HCT116 (cell line): Measurements from ENCODE around the gene NPLOC4. TPM values are rescaled to one million over a fixed set of nuclear protein-coding genes. Genes with fewer than 3 reads are reported as not detected.
A peak's percentile ranks its signal among the peaks of the same experiment; 100 is the strongest.

Experiments used
- ATAC-seq: fragments of 200-7000 bp; cut with Tn5 transposase; 2 replicates; pipeline ENCODE4 v1.9.1; 2020; ENCODE audit warnings: mild to moderate bottlenecking, moderate library complexity
- BruUV-seq: library from RNA; stranded (reverse); fragments of 400-500 nt; replicated peaks from 2 replicates; lab custom pipeline; 2021; lab: Mats Ljungman, UMichigan
- CTCF ChIA-PET: fragments of 300-600 bp; sonication (Branson Sonifier 250); formaldehyde crosslinking; loops from one replicate; lab custom pipeline; 2021; ENCODE audit warnings: antibody characterized with exemption; lab: Charles Lee
- POLR2A ChIA-PET: fragments of 300-600, 350-600 bp; sonication (Branson Sonifier 250); formaldehyde crosslinking; loops from one replicate; lab custom pipeline; 2021; ENCODE audit warnings: antibody characterized with exemption; lab: Charles Lee
- RAD21 ChIA-PET, 2 experiments: fragments of 300-600 bp; sonication (Branson Sonifier 250); formaldehyde crosslinking; loops; one replicate each; lab custom pipeline; 2023; ENCODE audit warnings: low total read pairs in 2 of 2; ENCODE audit not compliant: uncharacterized antibody in 2 of 2, unreplicated experiment in 2 of 2, low non-redundant PET in 1 of 2; lab: Charles Lee
- DNase-seq: peaks from one replicate; pipeline ENCODE4 v3.0.0-alpha.2; 2010; ENCODE audit warnings: low read depth, low spot score
- H2AFZ ChIP-seq: fragments of 200-600 bp; shearing (Covaris generic), sonication (generic); 2 replicates; pipeline ENCODE4 v1.6.1; 2017; ENCODE audit warnings: low read depth, mixed run types, mixed read lengths, antibody characterized with exemption, low read length; ENCODE audit not compliant: poor library complexity, severe bottlenecking
- H3K27ac ChIP-seq: 2 replicates; pipeline ENCODE4 v1.5.1; 2012; ENCODE audit warnings: low read depth, low read length
- H3K27me3 ChIP-seq: fragments of 200-600 bp; sonication (generic); 2 replicates; pipeline ENCODE4 v1.6.1; 2016; ENCODE audit warnings: mixed run types, low read length, mixed read lengths; ENCODE audit not compliant: insufficient read depth
- H3K36me3 ChIP-seq, 2 experiments: fragments of 200-500 bp in 1 of 2; fragments of 200-600 bp in 1 of 2; sonication (Bioruptor generic) in 1 of 2; sonication (generic) in 1 of 2; 2 replicates each; pipeline versions ENCODE4 v1.5.1 to v1.6.1; 2014 to 2016; ENCODE audit warnings: low read length in 2 of 2, inconsistent platforms in 1 of 2, mixed read lengths in 1 of 2, mixed run types in 1 of 2; ENCODE audit not compliant: insufficient read depth in 2 of 2, control insufficient read depth in 1 of 2
- H3K4me1 ChIP-seq, 2 experiments: fragments of 200-600 bp in 1 of 2; sonication (generic) in 1 of 2; 2 replicates each; pipeline versions ENCODE4 v1.5.1 to v1.6.1; 2012 to 2017; ENCODE audit warnings: low read length in 2 of 2, inconsistent platforms in 1 of 2, mild to moderate bottlenecking in 1 of 2, mixed read lengths in 1 of 2, mixed run types in 1 of 2, moderate library complexity in 1 of 2; ENCODE audit not compliant: insufficient read depth in 2 of 2, control insufficient read depth in 1 of 2
- H3K4me2 ChIP-seq: fragments of 200-600 bp; sonication (generic); 2 replicates; pipeline ENCODE4 v1.6.1; 2017; ENCODE audit warnings: mixed run types, low read length, mixed read lengths
- H3K4me3 ChIP-seq, 2 experiments: fragments of 200-600 bp in 1 of 2; sonication (generic) in 1 of 2; replicated peaks in 1 of 2; 2 replicates each; pipeline ENCODE4 v1.5.1; 2011 to 2016; ENCODE audit warnings: low read length in 2 of 2, control low read depth in 1 of 2, low read depth in 1 of 2, mild to moderate bottlenecking in 1 of 2, mixed read lengths in 1 of 2, mixed run types in 1 of 2
- H3K79me2 ChIP-seq: fragments of 200-600 bp; sonication (generic); 2 replicates; pipeline ENCODE4 v1.6.1; 2017; ENCODE audit warnings: mild to moderate bottlenecking, mixed run types, low read length, moderate library complexity, mixed read lengths; ENCODE audit not compliant: insufficient read depth
- H3K9ac ChIP-seq: fragments of 200-600 bp; sonication (generic); 2 replicates; pipeline ENCODE4 v1.6.1; 2016; ENCODE audit warnings: low read length, mixed read lengths
- H3K9me2 ChIP-seq: fragments of 200-600 bp; sonication (generic), shearing (Covaris generic); 2 replicates; pipeline ENCODE4 v1.6.1; 2017; ENCODE audit warnings: mixed run types, mild to moderate bottlenecking, moderate library complexity; ENCODE audit not compliant: insufficient read depth
- H3K9me3 ChIP-seq, 2 experiments: fragments of 200-500 bp in 1 of 2; fragments of 200-600 bp in 1 of 2; sonication (Bioruptor generic) in 1 of 2; sonication (generic) in 1 of 2; 2 replicates each; pipeline ENCODE4 v1.6.1; 2014 to 2017; ENCODE audit warnings: low read length in 2 of 2, mixed read lengths in 2 of 2, inconsistent platforms in 1 of 2, low read depth in 1 of 2, mild to moderate bottlenecking in 1 of 2, mixed run types in 1 of 2, moderate library complexity in 1 of 2; ENCODE audit not compliant: control insufficient read depth in 1 of 2, insufficient read depth in 1 of 2
- H4K20me1 ChIP-seq: fragments of 200-600 bp; sonication (generic), shearing (Covaris generic); 2 replicates; pipeline ENCODE4 v1.6.1; 2017; ENCODE audit warnings: mixed run types, mild to moderate bottlenecking, moderate library complexity; ENCODE audit not compliant: insufficient read depth
- CEBPB ChIP-seq: IDR thresholded peaks from 2 replicates; pipeline ENCODE4 v1.6.1; 2012; ENCODE audit warnings: low read depth
- EGR1 ChIP-seq: IDR thresholded peaks from 2 replicates; pipeline ENCODE4 v1.6.1; 2012; ENCODE audit warnings: low read depth
- ELF1 ChIP-seq: IDR thresholded peaks from 2 replicates; pipeline ENCODE4 v1.6.1; 2012; ENCODE audit warnings: low read depth, borderline replicate concordance
- EZH2 ChIP-seq: fragments of 200-600 bp; sonication (generic); IDR thresholded peaks from 2 replicates; pipeline ENCODE4 v1.6.1; 2017; ENCODE audit warnings: antibody characterized with exemption, mixed run types
- EZH2phosphoT487 ChIP-seq: fragments of 200-600 bp; IDR thresholded peaks from 2 replicates; pipeline ENCODE4 v1.6.1; 2018; ENCODE audit warnings: antibody characterized with exemption, borderline replicate concordance
- FOSL1 ChIP-seq: IDR thresholded peaks from 2 replicates; pipeline ENCODE4 v1.6.1; 2012; ENCODE audit warnings: low read depth
- JUND ChIP-seq: IDR thresholded peaks from 2 replicates; pipeline ENCODE4 v1.6.1; 2012
- POLR2A ChIP-seq: IDR thresholded peaks from 2 replicates; pipeline ENCODE4 v1.7.0; 2011; ENCODE audit warnings: borderline replicate concordance; ENCODE audit not compliant: insufficient read depth, insufficient read length; ENCODE audit errors: extremely low read depth
- POLR2AphosphoS5 ChIP-seq: IDR thresholded peaks from 2 replicates; pipeline ENCODE4 v1.6.1; 2011; ENCODE audit warnings: mild to moderate bottlenecking, low read depth, low read length, moderate library complexity
- SIN3A ChIP-seq: IDR thresholded peaks from 2 replicates; pipeline ENCODE4 v1.6.1; 2012; ENCODE audit warnings: low read depth
- SP1 ChIP-seq: IDR thresholded peaks from 2 replicates; pipeline ENCODE4 v1.6.1; 2012; ENCODE audit warnings: low read depth
- SRF ChIP-seq: IDR thresholded peaks from 2 replicates; pipeline ENCODE4 v1.6.1; 2012; ENCODE audit warnings: low read depth
- TCF7L2 ChIP-seq: IDR thresholded peaks from 2 replicates; pipeline ENCODE4 v1.7.0; 2011; ENCODE audit warnings: borderline replicate concordance, inconsistent platforms; ENCODE audit not compliant: insufficient read depth, insufficient read length; ENCODE audit errors: extremely low read depth
- YY1 ChIP-seq: IDR thresholded peaks from 2 replicates; pipeline ENCODE4 v1.6.1; 2011; ENCODE audit warnings: low read length, low read depth, moderate library complexity, mild to moderate bottlenecking; ENCODE audit not compliant: insufficient replicate concordance; ENCODE audit errors: extremely low read depth
- intact Hi-C: fragments of 100-400 bp; cut with micrococcal nuclease; formaldehyde crosslinking; loops from 2 replicates; pipeline ENCODE4 v1.10.0; 2022
- total RNA-seq: library from RNA; stranded (reverse); gene quantifications from one replicate; pipeline ENCODE4 v1.2.1, GENCODE V29; 2021; ENCODE audit not compliant: unreplicated experiment
- TF ChIP-seq, protein P1 (sequence below), 3 experiments: fragments of 200-600 bp in 1 of 3; sonication (generic) in 1 of 3; IDR thresholded peaks in 2 of 3; conservative IDR thresholded peaks in 1 of 3; 2 replicates each; pipeline ENCODE4 v1.5.1; 2012 to 2017; ENCODE audit warnings: low read depth in 2 of 3, low read length in 2 of 3, antibody characterized with exemption in 1 of 3, borderline replicate concordance in 1 of 3, control low read depth in 1 of 3, mild to moderate bottlenecking in 1 of 3, mixed read lengths in 1 of 3, mixed run types in 1 of 3, moderate library complexity in 1 of 3; ENCODE audit not compliant: insufficient read depth in 1 of 3
- TF ChIP-seq, protein P2 (sequence below): IDR thresholded peaks from 2 replicates; pipeline ENCODE4 v1.6.1; 2012
- TF ChIP-seq, protein P3 (sequence below): IDR thresholded peaks from 2 replicates; pipeline ENCODE4 v1.6.1; 2012
- TF ChIP-seq, protein P4 (sequence below): IDR thresholded peaks from 2 replicates; pipeline ENCODE4 v1.6.1; 2011; ENCODE audit warnings: mild to moderate bottlenecking, low read length, moderate library complexity; ENCODE audit not compliant: insufficient replicate concordance; ENCODE audit errors: extremely low read depth

NPLOC4 gene
- total RNA-seq, 1 experiment from 2014 or later: 137 TPM

DNA sequence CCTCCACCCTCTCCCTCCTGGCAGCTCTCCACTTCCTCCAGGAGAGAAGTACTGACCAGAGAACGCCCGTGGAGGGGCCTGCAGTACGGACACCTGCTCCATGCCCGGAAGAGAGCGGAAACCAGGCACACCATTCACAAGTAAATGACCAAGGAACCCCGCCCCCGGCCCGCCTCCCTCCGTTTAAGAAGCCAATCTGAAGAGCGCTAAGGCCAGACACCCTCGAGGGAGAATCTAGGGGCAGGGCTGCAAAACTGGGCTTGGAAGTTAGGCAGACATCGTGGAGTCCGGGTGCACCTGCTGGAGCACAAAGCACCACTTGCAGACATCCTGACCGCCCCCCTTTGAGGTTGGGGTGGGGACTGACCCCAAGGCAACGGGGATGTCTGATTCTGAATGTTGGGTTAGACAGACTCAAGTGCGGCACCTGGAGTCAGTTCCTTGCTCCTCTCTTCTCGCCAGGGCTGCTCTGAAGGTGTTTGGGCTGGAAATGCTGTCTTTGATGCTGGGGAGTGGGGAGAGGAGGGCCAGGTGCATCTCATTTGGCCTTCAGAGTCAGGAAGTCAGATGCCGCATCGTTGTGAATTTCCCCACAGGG, 83.8 kb downstream of the NPLOC4 start:
- peak; percentile 80 for ATAC-seq
- BruUV-seq: no TSS peak
- H2AFZ ChIP-seq: no peak overlapping the region
- H3K27ac ChIP-seq: peak overlapping the region; percentile 86
- POLR2A ChIA-PET: interaction anchor here (1.1 to 1.6 kb wide), 7 partner anchors 9 to 255 kb away, joined by 3 to 12 read pairs (median 5); partner anchors contain the start of gene ACTG1
- H3K79me2 ChIP-seq: peaks cover 36% of the 10 kb centered on the region
- H3K9ac ChIP-seq: peak overlapping the region; percentile 80
- peaks cover 17 to 46% of the 10 kb centered on the region in 2 experiments for H3K4me1 ChIP-seq
- H3K4me3 ChIP-seq: peak overlapping the region; percentile 94 to 96
- RAD21 ChIA-PET: no interaction called here
- H3K36me3 ChIP-seq: peaks cover 16 to 30% of the 10 kb centered on the region in 2 experiments
- no peaks in the 10 kb centered on the region for H4K20me1 ChIP-seq
- no peaks in the 10 kb centered on the region for H3K27me3 ChIP-seq
- H3K4me2 ChIP-seq: peak overlapping the region; percentile 82
- intact Hi-C loops: loop anchor here (5.0 to 10.0 kb wide), 2 partner anchors 49 to 142 kb away; no protein-coding TSS in a partner anchor
- no peak for TF ChIP-seq SP1
- peak; percentile 76 for TF ChIP-seq POLR2AphosphoS5
- TF ChIP-seq EZH2phosphoT487: no peak
- peak; percentile 6; the same call in 1 of the 2 replicates for TF ChIP-seq EGR1
- TF ChIP-seq TCF7L2: peak; percentile 6
- no peak for TF ChIP-seq YY1
- TF ChIP-seq, protein P1, sequence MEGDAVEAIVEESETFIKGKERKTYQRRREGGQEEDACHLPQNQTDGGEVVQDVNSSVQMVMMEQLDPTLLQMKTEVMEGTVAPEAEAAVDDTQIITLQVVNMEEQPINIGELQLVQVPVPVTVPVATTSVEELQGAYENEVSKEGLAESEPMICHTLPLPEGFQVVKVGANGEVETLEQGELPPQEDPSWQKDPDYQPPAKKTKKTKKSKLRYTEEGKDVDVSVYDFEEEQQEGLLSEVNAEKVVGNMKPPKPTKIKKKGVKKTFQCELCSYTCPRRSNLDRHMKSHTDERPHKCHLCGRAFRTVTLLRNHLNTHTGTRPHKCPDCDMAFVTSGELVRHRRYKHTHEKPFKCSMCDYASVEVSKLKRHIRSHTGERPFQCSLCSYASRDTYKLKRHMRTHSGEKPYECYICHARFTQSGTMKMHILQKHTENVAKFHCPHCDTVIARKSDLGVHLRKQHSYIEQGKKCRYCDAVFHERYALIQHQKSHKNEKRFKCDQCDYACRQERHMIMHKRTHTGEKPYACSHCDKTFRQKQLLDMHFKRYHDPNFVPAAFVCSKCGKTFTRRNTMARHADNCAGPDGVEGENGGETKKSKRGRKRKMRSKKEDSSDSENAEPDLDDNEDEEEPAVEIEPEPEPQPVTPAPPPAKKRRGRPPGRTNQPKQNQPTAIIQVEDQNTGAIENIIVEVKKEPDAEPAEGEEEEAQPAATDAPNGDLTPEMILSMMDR (IDR thresholded peaks at IDR 0.05 in 2 of 3, conservative IDR thresholded peaks at IDR 0.05 in 1 of 3; ENCODE audit: borderline replicate concordance in 1 of 3, insufficient read depth in 1 of 3, low read depth in 2 of 3, low read length in 2 of 3): peak in 2 of 3 experiments; percentile 21 to 44; a peak in 3 of 6 replicates
- TF ChIP-seq POLR2A: peak; percentile 48
- TF ChIP-seq, protein P2, sequence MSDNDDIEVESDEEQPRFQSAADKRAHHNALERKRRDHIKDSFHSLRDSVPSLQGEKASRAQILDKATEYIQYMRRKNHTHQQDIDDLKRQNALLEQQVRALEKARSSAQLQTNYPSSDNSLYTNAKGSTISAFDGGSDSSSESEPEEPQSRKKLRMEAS: peak; percentile 11; the same call in 1 of the 2 replicates
- no peak; the same call in 1 of the 2 replicates for TF ChIP-seq ELF1
- no peak for TF ChIP-seq EZH2
- no peak for TF ChIP-seq SRF
- TF ChIP-seq, protein P3, sequence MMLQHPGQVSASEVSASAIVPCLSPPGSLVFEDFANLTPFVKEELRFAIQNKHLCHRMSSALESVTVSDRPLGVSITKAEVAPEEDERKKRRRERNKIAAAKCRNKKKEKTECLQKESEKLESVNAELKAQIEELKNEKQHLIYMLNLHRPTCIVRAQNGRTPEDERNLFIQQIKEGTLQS: no peak
- TF ChIP-seq JUND: no peak
- TF ChIP-seq, protein P4, sequence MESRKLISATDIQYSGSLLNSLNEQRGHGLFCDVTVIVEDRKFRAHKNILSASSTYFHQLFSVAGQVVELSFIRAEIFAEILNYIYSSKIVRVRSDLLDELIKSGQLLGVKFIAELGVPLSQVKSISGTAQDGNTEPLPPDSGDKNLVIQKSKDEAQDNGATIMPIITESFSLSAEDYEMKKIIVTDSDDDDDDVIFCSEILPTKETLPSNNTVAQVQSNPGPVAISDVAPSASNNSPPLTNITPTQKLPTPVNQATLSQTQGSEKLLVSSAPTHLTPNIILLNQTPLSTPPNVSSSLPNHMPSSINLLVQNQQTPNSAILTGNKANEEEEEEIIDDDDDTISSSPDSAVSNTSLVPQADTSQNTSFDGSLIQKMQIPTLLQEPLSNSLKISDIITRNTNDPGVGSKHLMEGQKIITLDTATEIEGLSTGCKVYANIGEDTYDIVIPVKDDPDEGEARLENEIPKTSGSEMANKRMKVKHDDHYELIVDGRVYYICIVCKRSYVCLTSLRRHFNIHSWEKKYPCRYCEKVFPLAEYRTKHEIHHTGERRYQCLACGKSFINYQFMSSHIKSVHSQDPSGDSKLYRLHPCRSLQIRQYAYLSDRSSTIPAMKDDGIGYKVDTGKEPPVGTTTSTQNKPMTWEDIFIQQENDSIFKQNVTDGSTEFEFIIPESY: no peak
- TF ChIP-seq CEBPB: no peak
- TF ChIP-seq FOSL1: no peak
- TF ChIP-seq SIN3A: peak; percentile 41; the same call in 1 of the 2 replicates
- DNase-seq: peak; percentile 80
- CTCF ChIA-PET: interaction anchor here (0.6 to 1.4 kb wide), 3 partner anchors 9 to 562 kb away, joined by 3 read pairs; partner anchors contain the start of gene ACTG1
- H3K9me2 ChIP-seq: no peaks in the 10 kb centered on the region
- H3K9me3 ChIP-seq: no peaks in the 10 kb centered on the region
